HCT116 (cell line): ENCODE results near the gene IMPG2. TPM values are rescaled to one million over a fixed set of nuclear protein-coding genes. Genes with fewer than 3 reads are reported as not detected.

Source experiments
- ATAC-seq: fragments of 200-7000 bp; cut with Tn5 transposase; 2 replicates; pipeline ENCODE4 v1.9.1; 2020; ENCODE audit warnings: mild to moderate bottlenecking, moderate library complexity
- BruUV-seq: library from RNA; stranded (reverse); fragments of 400-500 nt; replicated peaks from 2 replicates; lab custom pipeline; 2021; lab: Mats Ljungman, UMichigan
- CTCF ChIA-PET: fragments of 300-600 bp; sonication (Branson Sonifier 250); formaldehyde crosslinking; loops from one replicate; lab custom pipeline; 2021; ENCODE audit warnings: antibody characterized with exemption; lab: Charles Lee
- POLR2A ChIA-PET: fragments of 300-600, 350-600 bp; sonication (Branson Sonifier 250); formaldehyde crosslinking; loops from one replicate; lab custom pipeline; 2021; ENCODE audit warnings: antibody characterized with exemption; lab: Charles Lee
- RAD21 ChIA-PET, 2 experiments: fragments of 300-600 bp; sonication (Branson Sonifier 250); formaldehyde crosslinking; loops; one replicate each; lab custom pipeline; 2023; ENCODE audit warnings: low total read pairs in 2 of 2; ENCODE audit not compliant: uncharacterized antibody in 2 of 2, unreplicated experiment in 2 of 2, low non-redundant PET in 1 of 2; lab: Charles Lee
- DNase-seq: peaks from one replicate; pipeline ENCODE4 v3.0.0-alpha.2; 2010; ENCODE audit warnings: low read depth, low spot score
- H2AFZ ChIP-seq: fragments of 200-600 bp; shearing (Covaris generic), sonication (generic); 2 replicates; pipeline ENCODE4 v1.6.1; 2017; ENCODE audit warnings: low read depth, mixed run types, mixed read lengths, antibody characterized with exemption, low read length; ENCODE audit not compliant: poor library complexity, severe bottlenecking
- H3K27ac ChIP-seq: 2 replicates; pipeline ENCODE4 v1.5.1; 2012; ENCODE audit warnings: low read depth, low read length
- H3K27me3 ChIP-seq: fragments of 200-600 bp; sonication (generic); 2 replicates; pipeline ENCODE4 v1.6.1; 2016; ENCODE audit warnings: mixed run types, low read length, mixed read lengths; ENCODE audit not compliant: insufficient read depth
- H3K36me3 ChIP-seq, 2 experiments: fragments of 200-500 bp in 1 of 2; fragments of 200-600 bp in 1 of 2; sonication (Bioruptor generic) in 1 of 2; sonication (generic) in 1 of 2; 2 replicates each; pipeline versions ENCODE4 v1.5.1 to v1.6.1; 2014 to 2016; ENCODE audit warnings: low read length in 2 of 2, inconsistent platforms in 1 of 2, mixed read lengths in 1 of 2, mixed run types in 1 of 2; ENCODE audit not compliant: insufficient read depth in 2 of 2, control insufficient read depth in 1 of 2
- H3K4me1 ChIP-seq, 2 experiments: fragments of 200-600 bp in 1 of 2; sonication (generic) in 1 of 2; 2 replicates each; pipeline versions ENCODE4 v1.5.1 to v1.6.1; 2012 to 2017; ENCODE audit warnings: low read length in 2 of 2, inconsistent platforms in 1 of 2, mild to moderate bottlenecking in 1 of 2, mixed read lengths in 1 of 2, mixed run types in 1 of 2, moderate library complexity in 1 of 2; ENCODE audit not compliant: insufficient read depth in 2 of 2, control insufficient read depth in 1 of 2
- H3K4me2 ChIP-seq: fragments of 200-600 bp; sonication (generic); 2 replicates; pipeline ENCODE4 v1.6.1; 2017; ENCODE audit warnings: mixed run types, low read length, mixed read lengths
- H3K4me3 ChIP-seq, 2 experiments: fragments of 200-600 bp in 1 of 2; sonication (generic) in 1 of 2; replicated peaks in 1 of 2; 2 replicates each; pipeline ENCODE4 v1.5.1; 2011 to 2016; ENCODE audit warnings: low read length in 2 of 2, control low read depth in 1 of 2, low read depth in 1 of 2, mild to moderate bottlenecking in 1 of 2, mixed read lengths in 1 of 2, mixed run types in 1 of 2
- H3K79me2 ChIP-seq: fragments of 200-600 bp; sonication (generic); 2 replicates; pipeline ENCODE4 v1.6.1; 2017; ENCODE audit warnings: mild to moderate bottlenecking, mixed run types, low read length, moderate library complexity, mixed read lengths; ENCODE audit not compliant: insufficient read depth
- H3K9ac ChIP-seq: fragments of 200-600 bp; sonication (generic); 2 replicates; pipeline ENCODE4 v1.6.1; 2016; ENCODE audit warnings: low read length, mixed read lengths
- H3K9me2 ChIP-seq: fragments of 200-600 bp; sonication (generic), shearing (Covaris generic); 2 replicates; pipeline ENCODE4 v1.6.1; 2017; ENCODE audit warnings: mixed run types, mild to moderate bottlenecking, moderate library complexity; ENCODE audit not compliant: insufficient read depth
- H3K9me3 ChIP-seq, 2 experiments: fragments of 200-500 bp in 1 of 2; fragments of 200-600 bp in 1 of 2; sonication (Bioruptor generic) in 1 of 2; sonication (generic) in 1 of 2; 2 replicates each; pipeline ENCODE4 v1.6.1; 2014 to 2017; ENCODE audit warnings: low read length in 2 of 2, mixed read lengths in 2 of 2, inconsistent platforms in 1 of 2, low read depth in 1 of 2, mild to moderate bottlenecking in 1 of 2, mixed run types in 1 of 2, moderate library complexity in 1 of 2; ENCODE audit not compliant: control insufficient read depth in 1 of 2, insufficient read depth in 1 of 2
- H4K20me1 ChIP-seq: fragments of 200-600 bp; sonication (generic), shearing (Covaris generic); 2 replicates; pipeline ENCODE4 v1.6.1; 2017; ENCODE audit warnings: mixed run types, mild to moderate bottlenecking, moderate library complexity; ENCODE audit not compliant: insufficient read depth
- CBX3 ChIP-seq: IDR thresholded peaks from 2 replicates; pipeline ENCODE4 v1.6.1; 2012; ENCODE audit warnings: low read depth
- CEBPB ChIP-seq: IDR thresholded peaks from 2 replicates; pipeline ENCODE4 v1.6.1; 2012; ENCODE audit warnings: low read depth
- CTCF ChIP-seq, 3 experiments: fragments of 200-600 bp in 1 of 3; sonication (generic) in 1 of 3; IDR thresholded peaks in 2 of 3; conservative IDR thresholded peaks in 1 of 3; 2 replicates each; pipeline ENCODE4 v1.5.1; 2012 to 2017; ENCODE audit warnings: low read depth in 2 of 3, low read length in 2 of 3, antibody characterized with exemption in 1 of 3, borderline replicate concordance in 1 of 3, control low read depth in 1 of 3, mild to moderate bottlenecking in 1 of 3, mixed read lengths in 1 of 3, mixed run types in 1 of 3, moderate library complexity in 1 of 3; ENCODE audit not compliant: insufficient read depth in 1 of 3
- EZH2 ChIP-seq: fragments of 200-600 bp; sonication (generic); IDR thresholded peaks from 2 replicates; pipeline ENCODE4 v1.6.1; 2017; ENCODE audit warnings: antibody characterized with exemption, mixed run types
- EZH2phosphoT487 ChIP-seq: fragments of 200-600 bp; IDR thresholded peaks from 2 replicates; pipeline ENCODE4 v1.6.1; 2018; ENCODE audit warnings: antibody characterized with exemption, borderline replicate concordance
- FOSL1 ChIP-seq: IDR thresholded peaks from 2 replicates; pipeline ENCODE4 v1.6.1; 2012; ENCODE audit warnings: low read depth
- JUND ChIP-seq: IDR thresholded peaks from 2 replicates; pipeline ENCODE4 v1.6.1; 2012
- MAX ChIP-seq: IDR thresholded peaks from 2 replicates; pipeline ENCODE4 v1.6.1; 2012
- POLR2A ChIP-seq: IDR thresholded peaks from 2 replicates; pipeline ENCODE4 v1.7.0; 2011; ENCODE audit warnings: borderline replicate concordance; ENCODE audit not compliant: insufficient read depth, insufficient read length; ENCODE audit errors: extremely low read depth
- POLR2AphosphoS5 ChIP-seq: IDR thresholded peaks from 2 replicates; pipeline ENCODE4 v1.6.1; 2011; ENCODE audit warnings: mild to moderate bottlenecking, low read depth, low read length, moderate library complexity
- RAD21 ChIP-seq: IDR thresholded peaks from 2 replicates; pipeline ENCODE4 v1.6.1; 2012; ENCODE audit warnings: low read depth, mild to moderate bottlenecking
- SIN3A ChIP-seq: IDR thresholded peaks from 2 replicates; pipeline ENCODE4 v1.6.1; 2012; ENCODE audit warnings: low read depth
- SP1 ChIP-seq: IDR thresholded peaks from 2 replicates; pipeline ENCODE4 v1.6.1; 2012; ENCODE audit warnings: low read depth
- SRF ChIP-seq: IDR thresholded peaks from 2 replicates; pipeline ENCODE4 v1.6.1; 2012; ENCODE audit warnings: low read depth
- TCF7L2 ChIP-seq: IDR thresholded peaks from 2 replicates; pipeline ENCODE4 v1.7.0; 2011; ENCODE audit warnings: borderline replicate concordance, inconsistent platforms; ENCODE audit not compliant: insufficient read depth, insufficient read length; ENCODE audit errors: extremely low read depth
- ZFX ChIP-seq: fragments of 450-650 bp; IDR thresholded peaks from 2 replicates; pipeline ENCODE4 v1.6.1; 2017
- ZNF274 ChIP-seq: fragments of 200-500 bp; sonication (Bioruptor generic); IDR thresholded peaks from 2 replicates; pipeline ENCODE4 v1.6.1; 2014; ENCODE audit warnings: mild to moderate bottlenecking, low read depth, low read length, inconsistent platforms
- intact Hi-C: fragments of 100-400 bp; cut with micrococcal nuclease; formaldehyde crosslinking; loops from 2 replicates; pipeline ENCODE4 v1.10.0; 2022
- total RNA-seq: library from RNA; stranded (reverse); gene quantifications from one replicate; pipeline ENCODE4 v1.2.1, GENCODE V29; 2021; ENCODE audit not compliant: unreplicated experiment

The IMPG2 gene
- total RNA-seq, 1 experiment from 2014 or later, result 0.20 TPM

GRCh38 chr3:101217472-101218245, 102.7 kb downstream of the IMPG2 start:
- intact Hi-C loops, result no loop called here

More at GRCh38 chr3:101217472-101218245, 102.7 kb downstream of the IMPG2 start:
- POLR2A ChIA-PET, result no interaction called here
- Histone ChIP-seq H3K36me3 (no peaks in the 10 kb centered on the region), H3K27ac (no peak overlapping the region), H3K27me3 (no peaks in the 10 kb centered on the region), H3K4me1 (no peaks in the 10 kb centered on the region), H3K79me2 (no peaks in the 10 kb centered on the region), H4K20me1 (no peaks in the 10 kb centered on the region), H3K9me2 (no peaks in the 10 kb centered on the region), H2AFZ (no peak overlapping the region), H3K9ac (no peak overlapping the region), H3K9me3 (no peaks in the 10 kb centered on the region; a peak in 2 of 4 replicates), H3K4me2 (no peak overlapping the region), H3K4me3 (no peak overlapping the region)
- no TSS peak for BruUV-seq
- ATAC-seq (no peak), DNase-seq (no peak)
- CTCF ChIA-PET, result no interaction called here
- RAD21 ChIA-PET, result no interaction called here
- TF ChIP-seq SRF, result no peak
- no peak for TF ChIP-seq POLR2AphosphoS5
- TF ChIP-seq SP1, result no peak
- TF ChIP-seq RAD21, result no peak
- no peak for TF ChIP-seq FOSL1
- TF ChIP-seq EZH2phosphoT487, result no peak
- no peak for TF ChIP-seq POLR2A
- TF ChIP-seq CEBPB, result no peak
- TF ChIP-seq CBX3, result no peak
- TF ChIP-seq TCF7L2, result no peak
- no peak for TF ChIP-seq JUND
- no peak for TF ChIP-seq ZNF274
- TF ChIP-seq EZH2, result no peak
- no peak for TF ChIP-seq SIN3A
- TF ChIP-seq ZFX, result no peak
- no peak for TF ChIP-seq MAX
- no peak for TF ChIP-seq CTCF (IDR thresholded peaks at IDR 0.05 in 2 of 3, conservative IDR thresholded peaks at IDR 0.05 in 1 of 3; ENCODE audit: borderline replicate concordance in 1 of 3, insufficient read depth in 1 of 3, low read depth in 2 of 3, low read length in 2 of 3)
